Measurements from ENCODE around the gene ULBP1.
A peak's percentile ranks its signal among the peaks of the same experiment; 100 is the strongest.
"Not testable (repeated sequence)": the region's sequence is repeated elsewhere in the genome, so short reads cannot be mapped to it uniquely, and the experiment has no call there.

The ULBP1 gene

GRCh38 chr6:149933461-149933860 lies 30.3 kb upstream of the ULBP1 start:
- no peak for DNase-seq (ENCODE audit: low read depth, low spot score)
- POLR2A ChIA-PET: no interaction called here
- H3K4me3 ChIP-seq (ENCODE audit: low read depth, low read length): no peak overlapping the region
- CTCF ChIA-PET: interaction anchor here (0.6 to 3.0 kb wide), 2 partner anchors 77 to 84 kb away, joined by 3 to 14 read pairs; no protein-coding TSS in a partner anchor
- TF ChIP-seq CTCF (IDR thresholded peaks at IDR 0.05; ENCODE audit: insufficient read depth, low read length, missing control alignments): no peak

DNA sequence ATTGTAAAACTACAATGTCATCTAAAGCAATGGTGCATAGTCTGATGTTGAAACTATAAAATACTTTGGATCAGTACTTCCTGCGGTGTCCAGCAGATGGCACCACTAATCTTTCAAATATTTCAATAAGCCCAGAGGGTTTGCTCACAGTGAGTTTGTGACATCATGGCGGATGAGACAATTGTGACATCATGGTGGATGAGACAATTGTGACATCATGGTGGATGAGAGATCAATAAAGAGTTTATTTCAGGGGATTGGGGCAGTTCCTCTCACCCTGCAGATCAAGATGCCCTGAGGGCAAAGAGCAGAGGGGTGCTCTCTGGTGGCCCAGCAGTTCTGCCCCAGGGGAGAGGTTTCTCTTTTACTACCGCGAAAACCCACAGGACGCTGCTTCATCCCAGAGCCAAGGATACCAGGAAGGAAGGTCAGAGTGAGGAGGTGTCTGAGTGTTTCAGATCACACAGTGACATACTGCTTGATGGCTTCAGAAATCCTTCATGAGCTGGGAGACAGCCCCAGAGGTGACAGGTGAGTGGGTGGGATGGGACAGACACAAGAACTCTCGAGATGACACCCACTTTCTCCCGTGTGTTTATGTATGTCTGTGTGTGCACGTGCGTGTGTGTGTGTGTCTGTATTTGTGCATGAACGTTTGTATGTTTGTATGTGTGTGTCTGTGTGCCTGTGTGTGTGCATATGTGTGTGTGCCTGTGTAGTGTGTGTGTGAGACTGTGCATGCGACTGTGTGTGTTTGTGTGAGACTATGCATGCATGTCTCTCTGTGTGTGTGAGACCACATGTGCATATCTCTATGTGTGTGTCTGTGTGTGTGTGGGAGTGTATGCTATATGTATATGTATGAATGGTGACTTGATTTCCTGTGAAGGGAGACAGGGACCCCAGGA lies 29.2 kb upstream of the ULBP1 start:
- peak; percentile 51 for TF ChIP-seq CTCF (IDR thresholded peaks at IDR 0.05; ENCODE audit: insufficient read depth, low read length, missing control alignments)
- no peak for DNase-seq (ENCODE audit: low read depth, low spot score)
- H3K4me3 ChIP-seq (ENCODE audit: low read depth, low read length): no peak overlapping the region
- ChIA-PET POLR2A (no interaction called here), CTCF (interaction anchor here (0.7 to 2.5 kb wide), 7 partner anchors 69 to 881 kb away, joined by 3 to 37 read pairs (median 4); no protein-coding TSS in a partner anchor)

DNA sequence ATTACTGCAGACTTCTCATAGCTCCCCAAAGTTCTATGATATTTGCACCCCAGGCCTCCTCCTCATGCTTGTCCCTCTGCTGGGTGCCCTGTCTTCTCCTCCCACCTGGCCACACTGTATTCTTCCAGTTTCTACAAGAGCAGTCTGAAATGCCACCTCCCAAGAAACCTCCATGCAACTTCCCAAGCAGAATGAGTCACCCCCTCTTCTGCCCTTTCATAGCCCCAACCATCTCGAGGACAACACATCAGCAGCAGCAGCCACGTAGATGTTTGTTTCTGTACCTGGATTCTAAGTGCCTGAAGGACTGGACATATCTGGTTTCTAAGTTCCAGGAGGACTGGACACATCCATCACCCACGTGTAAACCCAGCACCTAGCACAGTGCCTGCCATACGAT lies 28.5 kb upstream of the ULBP1 start:
- no peak for DNase-seq (ENCODE audit: low read depth, low spot score)
- no peak for TF ChIP-seq CTCF (IDR thresholded peaks at IDR 0.05; ENCODE audit: insufficient read depth, low read length, missing control alignments)
- no peak overlapping the region for H3K4me3 ChIP-seq (ENCODE audit: low read depth, low read length)
- CTCF ChIA-PET: interaction anchor here (0.7 to 2.5 kb wide), 8 partner anchors 11 to 880 kb away, joined by 3 to 37 read pairs (median 4); no protein-coding TSS in a partner anchor
- POLR2A ChIA-PET: no interaction called here

GRCh38 chr6:149935668-149936067 lies 28.1 kb upstream of the ULBP1 start:
- ChIA-PET CTCF (interaction anchor here (0.7 to 2.5 kb wide), 7 partner anchors 11 to 880 kb away, joined by 3 to 37 read pairs (median 4); no protein-coding TSS in a partner anchor), POLR2A (no interaction called here)
- no peak for TF ChIP-seq CTCF (IDR thresholded peaks at IDR 0.05; ENCODE audit: insufficient read depth, low read length, missing control alignments)
- no peak overlapping the region for H3K4me3 ChIP-seq (ENCODE audit: low read depth, low read length)
- DNase-seq (ENCODE audit: low read depth, low spot score): no peak

- POLR2A ChIA-PET: no interaction called here
- no peak for DNase-seq (ENCODE audit: low read depth, low spot score)
- no peak overlapping the region for H3K4me3 ChIP-seq (ENCODE audit: low read depth, low read length)
- TF ChIP-seq CTCF (IDR thresholded peaks at IDR 0.05; ENCODE audit: insufficient read depth, low read length, missing control alignments): no peak
- CTCF ChIA-PET: interaction anchor here (1.0 to 2.5 kb wide), 2 partner anchors 80 to 104 kb away, joined by 4 to 37 read pairs; no protein-coding TSS in a partner anchor
Observed at GRCh38 chr6:149936743-149937142, 27.0 kb upstream of the ULBP1 start.

DNA sequence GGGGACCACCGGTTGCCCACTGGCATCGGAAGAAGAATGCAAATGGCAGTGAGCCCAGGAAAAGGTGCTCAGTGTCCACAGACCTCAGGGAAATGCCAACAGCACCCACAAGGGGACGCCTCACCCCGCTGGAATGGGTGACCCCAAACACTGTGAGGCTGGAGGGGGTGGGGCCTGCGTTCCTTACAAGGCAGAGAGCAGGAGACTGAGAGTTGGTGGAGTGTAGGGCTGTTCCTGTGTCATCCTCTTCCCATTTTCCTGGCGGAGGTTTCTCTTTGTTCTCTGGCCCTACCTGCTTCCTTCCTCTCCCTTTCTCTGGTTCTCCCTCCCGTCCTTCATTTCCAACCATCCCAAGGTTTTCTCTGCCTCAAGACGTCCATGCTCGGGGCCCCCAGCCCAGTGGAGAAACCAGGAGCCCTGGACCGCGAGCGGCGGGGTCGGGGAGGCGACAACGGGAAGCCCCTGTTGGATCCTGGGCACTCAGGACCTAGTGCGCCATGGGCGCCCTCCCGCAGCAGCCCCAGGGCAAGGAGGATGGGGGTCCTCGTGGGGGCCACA lies 25.7 kb upstream of the ULBP1 start:
- peak overlapping the region; percentile 55 for H3K4me3 ChIP-seq (ENCODE audit: low read depth, low read length)
- CTCF ChIA-PET: interaction anchor here (1.2 kb wide), 1 partner anchor 79 kb away, joined by 6 read pairs; no protein-coding TSS in a partner anchor
- DNase-seq (ENCODE audit: low read depth, low spot score); POLR2A ChIA-PET: not testable (repeated sequence)

Measured in AG04449 (cell line).